OCI-LY3 (cell line): ENCODE measurements around the gene ELOF1.

Experiments
- CTCF ChIP-seq: fragments of 200-600, 300-600 bp; sonication (generic); IDR thresholded peaks from 2 replicates; pipeline ENCODE4 v1.5.1; 2014; ENCODE audit warnings: antibody characterized with exemption, low read length, low read depth
- EZH2phosphoT487 ChIP-seq: fragments of 200-600 bp; shearing (Covaris generic); IDR thresholded peaks from 2 replicates; pipeline ENCODE4 v1.6.1; 2018; ENCODE audit warnings: antibody characterized with exemption, mixed run types, low read depth

DNA sequence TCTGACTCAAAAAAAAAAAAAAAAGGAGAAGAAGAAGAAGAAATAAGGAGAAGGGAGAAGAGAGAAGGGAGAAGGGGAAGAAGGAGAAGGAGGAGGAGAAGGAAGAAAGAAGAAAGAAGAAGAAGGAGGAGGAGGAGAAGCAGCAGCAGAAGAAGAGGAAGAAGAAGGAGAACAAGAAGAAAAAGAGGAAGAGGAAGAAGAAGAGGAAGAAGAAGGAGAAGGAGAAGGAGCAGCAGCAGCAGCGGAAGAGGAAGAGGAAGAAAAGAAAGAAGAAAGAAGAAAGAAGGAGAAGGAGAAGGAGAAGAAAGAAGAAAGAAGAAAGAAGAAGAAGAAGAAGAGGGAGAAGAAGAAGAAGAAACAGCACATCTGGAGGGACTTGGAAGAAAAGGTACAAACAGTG, 24.5 kb downstream of the ELOF1 start:
- no peak for TF ChIP-seq CTCF
- no peak for TF ChIP-seq EZH2phosphoT487
